ENCODE data around the gene RIMBP2.

DNA sequence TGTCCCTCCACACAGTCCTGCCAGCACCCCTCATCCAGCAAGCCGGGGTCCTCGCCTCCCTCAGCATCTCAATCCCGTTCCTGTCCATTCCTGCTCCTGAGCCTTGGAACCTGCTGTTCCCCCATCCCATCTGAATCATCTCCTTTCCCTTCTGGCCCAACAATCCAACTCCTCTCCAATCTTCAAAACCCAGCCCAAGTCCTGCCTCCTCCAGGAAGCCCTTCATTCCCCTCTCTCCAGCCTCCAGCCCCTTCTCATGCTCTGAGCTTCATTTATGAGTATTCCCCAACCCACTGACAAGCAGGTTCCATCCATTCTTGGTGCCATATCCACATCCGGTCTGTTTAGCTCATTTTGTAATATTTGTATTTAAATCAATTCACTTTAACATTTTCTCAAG is 128.1 kb downstream of the RIMBP2 start:
- TF ChIP-seq CTCF (IDR thresholded peaks at IDR 0.05) (no peak), POLR2A (IDR thresholded peaks at IDR 0.05) (no peak)

Measured in lower leg skin (tissue), 3 donors.